Measurements from ENCODE around the gene RAD51C.
"Not testable (repeated sequence)": the region's sequence is repeated elsewhere in the genome, so short reads cannot be mapped to it uniquely, and the experiment has no call there.

The RAD51C gene

DNA sequence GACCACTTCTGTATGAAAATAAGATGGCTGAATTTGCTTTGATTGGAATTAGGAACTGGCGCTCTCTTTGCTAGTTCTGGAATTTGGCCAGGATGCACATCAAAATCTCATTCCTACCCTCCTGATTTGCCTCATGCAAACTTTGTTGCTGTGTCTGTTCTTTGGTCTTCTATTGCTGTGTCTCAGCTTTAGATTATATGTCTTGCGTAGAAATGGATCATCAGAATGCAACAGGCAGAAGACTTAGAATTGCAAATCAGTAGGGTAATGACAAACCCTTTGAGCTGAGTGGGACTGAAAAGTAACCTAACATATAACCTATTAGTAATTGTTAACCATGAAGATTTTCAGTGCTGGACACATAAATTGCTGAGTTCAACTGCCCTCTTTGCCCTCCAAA, 30.3 kb downstream of the RAD51C start:
- no peak overlapping the region for H3K27ac ChIP-seq
- DNase-seq (ENCODE audit: low read depth, low spot score) = no peak

DNA sequence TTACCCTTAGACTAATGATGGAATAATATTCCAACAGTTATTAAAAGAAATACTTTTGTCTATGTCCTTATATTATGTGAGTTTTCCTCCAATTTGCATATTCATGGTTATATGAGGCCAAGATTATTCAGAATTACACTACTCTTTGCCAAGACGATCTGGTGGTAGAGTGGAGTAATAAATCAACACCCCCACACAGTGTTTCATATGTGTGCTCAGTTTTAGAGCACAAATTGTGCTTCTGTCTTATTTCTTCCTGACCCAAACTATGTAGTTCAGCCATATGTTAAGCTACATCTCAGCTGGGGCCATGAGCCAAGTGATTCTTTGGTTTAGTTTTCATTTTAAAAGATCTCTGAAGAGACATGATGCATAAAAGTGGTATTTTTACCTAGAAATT, 36.4 kb downstream of the RAD51C start:
- DNase-seq (ENCODE audit: low read depth, low spot score) = no peak
- H3K27ac ChIP-seq = no peak overlapping the region

DNA sequence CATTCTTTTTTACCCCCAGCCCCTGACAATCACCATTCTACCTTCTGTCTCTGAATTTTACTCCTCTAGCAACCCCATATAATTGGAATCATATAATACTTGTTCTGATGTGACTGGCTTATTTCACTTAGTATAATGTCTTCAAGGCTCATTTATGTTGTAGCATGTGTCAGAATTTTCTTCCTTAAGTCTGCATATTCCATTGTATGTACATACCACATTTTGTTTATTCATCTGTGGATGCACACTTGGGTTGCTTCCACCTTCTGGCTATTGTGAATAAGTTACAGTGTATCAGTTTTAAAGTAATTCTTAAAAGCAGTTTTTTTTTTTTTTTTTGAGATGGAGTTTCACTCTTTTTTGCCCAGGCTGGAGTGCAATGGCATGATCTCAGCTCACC, 38.5 kb downstream of the RAD51C start:
- DNase-seq (ENCODE audit: low read depth, low spot score) = no peak
- H3K27ac ChIP-seq = no peak overlapping the region

DNA sequence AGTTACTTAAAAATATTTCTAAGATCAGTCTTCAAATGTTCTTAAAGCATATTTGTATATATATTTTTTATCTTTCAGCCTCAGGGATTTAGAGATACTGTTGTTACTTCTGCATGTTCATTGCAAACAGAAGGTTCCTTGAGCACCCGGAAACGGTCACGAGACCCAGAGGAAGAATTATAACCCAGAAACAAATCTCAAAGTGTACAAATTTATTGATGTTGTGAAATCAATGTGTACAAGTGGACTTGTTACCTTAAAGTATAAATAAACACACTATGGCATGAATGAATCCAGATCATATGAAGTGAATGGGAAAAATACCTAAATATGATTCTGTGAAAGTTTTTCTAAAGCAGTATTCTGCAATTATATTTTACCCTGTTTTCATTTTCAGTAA, 41.6 kb downstream of the RAD51C start:
- no peak for DNase-seq (ENCODE audit: low read depth, low spot score)

DNA sequence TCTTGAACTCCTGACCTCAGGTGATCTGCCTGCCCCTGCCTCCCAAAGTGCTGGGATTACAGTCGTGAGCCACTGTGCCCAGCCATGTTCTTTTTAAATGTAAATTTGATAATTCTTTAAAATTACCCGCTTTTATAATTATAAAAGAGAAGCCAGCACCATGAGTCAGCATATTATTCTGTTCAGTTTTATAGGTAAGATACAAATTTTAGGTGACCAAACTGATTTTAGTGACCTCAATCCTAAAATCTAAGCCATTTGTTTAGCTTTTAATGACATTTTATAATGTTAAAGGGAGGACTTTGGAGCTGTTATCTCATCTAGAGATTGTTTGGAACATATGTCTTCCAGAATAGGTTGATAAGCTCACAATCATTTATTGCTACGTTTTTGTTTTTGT, 42.4 kb downstream of the RAD51C start:
- DNase-seq (ENCODE audit: low read depth, low spot score) = no peak
- H3K27ac ChIP-seq = no peak overlapping the region

More for the DNA sequence above, 41.6 kb downstream of the RAD51C start:
- no peak overlapping the region for H3K27ac ChIP-seq

DNA sequence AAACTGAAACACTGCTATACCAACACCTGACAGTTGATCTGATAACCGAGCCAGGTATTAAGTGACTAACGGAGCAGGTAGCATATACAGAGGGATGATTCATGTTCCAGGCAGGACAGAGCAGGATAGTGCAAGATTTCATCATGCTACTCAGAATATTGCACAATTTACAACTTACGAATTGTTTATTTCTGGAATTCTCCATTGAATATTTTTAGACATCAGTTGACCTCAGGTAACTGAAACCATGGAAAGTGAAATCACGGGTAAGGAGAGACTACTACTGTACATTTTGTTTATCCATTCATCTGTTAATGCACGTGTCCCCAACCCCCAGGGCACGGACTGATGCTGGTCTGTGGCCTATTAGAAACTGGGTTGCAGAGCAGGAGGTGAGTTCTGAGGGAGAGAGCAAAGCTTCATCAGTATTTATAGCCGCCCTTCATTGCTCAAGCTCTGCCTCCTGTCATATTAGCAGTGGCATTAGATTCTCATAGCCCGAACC, 48.8 kb downstream of the RAD51C start:
- peak overlapping the region; percentile 58 for H3K27ac ChIP-seq

DNA sequence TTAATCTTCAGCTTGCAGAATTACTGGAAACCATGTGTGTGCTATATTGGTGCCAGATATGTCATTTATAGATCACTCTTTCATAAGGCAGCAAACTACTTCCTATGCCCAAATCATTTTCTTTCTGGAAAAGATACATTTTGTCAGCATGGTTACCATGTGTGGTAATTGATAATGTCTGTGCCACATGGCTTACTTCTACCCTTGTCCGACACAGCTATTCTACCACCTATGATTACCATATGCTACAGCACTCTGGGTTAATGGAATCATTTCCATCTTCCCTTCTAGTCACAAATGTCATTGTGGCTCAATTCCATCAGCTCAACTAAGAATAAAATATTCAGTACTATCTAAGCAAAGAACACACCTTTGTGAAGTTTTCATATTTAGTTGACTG, 55.3 kb downstream of the RAD51C start:
- no peak for DNase-seq (ENCODE audit: low read depth, low spot score)
- no peak overlapping the region for H3K27ac ChIP-seq

More for the DNA sequence above, 48.8 kb downstream of the RAD51C start:
- peak; percentile 88 for DNase-seq (ENCODE audit: low read depth, low spot score)

DNA sequence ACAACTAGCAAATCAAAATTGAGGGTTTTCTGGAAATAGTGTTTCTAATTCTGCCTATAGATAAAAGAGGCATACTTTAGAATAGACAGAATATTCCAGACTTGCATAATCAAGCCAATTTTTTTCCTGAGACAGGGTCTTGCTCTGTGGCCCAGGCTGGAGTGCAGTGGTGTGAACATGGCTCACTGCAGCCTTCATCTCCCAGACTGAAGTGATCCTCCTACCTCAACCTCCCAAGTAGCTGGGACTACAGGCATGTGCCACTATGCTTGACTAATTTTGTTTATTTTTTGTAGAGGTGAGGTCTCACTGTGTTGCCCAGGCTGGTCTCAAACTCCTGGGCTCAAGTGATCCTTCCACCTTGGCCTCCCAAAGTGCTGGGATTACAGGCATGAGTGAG, 57.2 kb downstream of the RAD51C start:
- not testable (repeated sequence) for DNase-seq (ENCODE audit: low read depth, low spot score); H3K27ac ChIP-seq

DNA sequence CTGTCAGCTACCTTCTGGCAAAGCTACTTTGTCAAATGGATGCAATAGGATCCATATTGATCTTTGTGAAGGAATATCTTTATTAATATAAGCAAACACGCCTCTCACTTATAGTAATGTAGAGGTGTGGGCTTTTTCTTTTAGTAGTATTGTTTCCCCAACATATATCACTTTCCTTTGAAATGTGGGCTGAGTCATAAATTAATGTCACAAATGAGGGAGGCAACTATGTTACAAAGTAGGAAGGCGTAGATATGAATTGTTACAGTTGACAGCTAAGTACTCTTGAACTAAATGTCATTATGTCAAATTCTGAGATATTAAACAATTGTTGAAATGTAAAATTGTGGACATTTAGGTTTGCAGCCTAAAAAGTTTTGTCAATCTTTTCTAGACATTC, 60.6 kb downstream of the RAD51C start:
- no peak for DNase-seq (ENCODE audit: low read depth, low spot score)
- H3K27ac ChIP-seq = no peak overlapping the region

DNA sequence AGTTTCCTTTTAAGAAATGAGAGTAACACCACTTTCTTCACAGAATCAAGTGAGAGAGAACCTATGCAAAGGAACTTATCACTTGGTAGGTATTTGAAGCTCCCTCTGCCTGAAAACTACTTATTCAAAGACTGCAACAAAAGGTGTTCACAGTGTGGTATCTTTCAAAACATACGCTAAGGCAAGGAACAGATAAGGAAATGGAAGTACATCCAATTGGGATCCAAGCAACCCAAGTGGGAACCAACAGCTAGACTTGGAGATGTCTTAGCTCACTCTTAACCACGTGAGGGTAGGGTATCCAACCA, 62.8 kb downstream of the RAD51C start:
- DNase-seq (ENCODE audit: low read depth, low spot score) = no peak
- no peak overlapping the region for H3K27ac ChIP-seq

DNA sequence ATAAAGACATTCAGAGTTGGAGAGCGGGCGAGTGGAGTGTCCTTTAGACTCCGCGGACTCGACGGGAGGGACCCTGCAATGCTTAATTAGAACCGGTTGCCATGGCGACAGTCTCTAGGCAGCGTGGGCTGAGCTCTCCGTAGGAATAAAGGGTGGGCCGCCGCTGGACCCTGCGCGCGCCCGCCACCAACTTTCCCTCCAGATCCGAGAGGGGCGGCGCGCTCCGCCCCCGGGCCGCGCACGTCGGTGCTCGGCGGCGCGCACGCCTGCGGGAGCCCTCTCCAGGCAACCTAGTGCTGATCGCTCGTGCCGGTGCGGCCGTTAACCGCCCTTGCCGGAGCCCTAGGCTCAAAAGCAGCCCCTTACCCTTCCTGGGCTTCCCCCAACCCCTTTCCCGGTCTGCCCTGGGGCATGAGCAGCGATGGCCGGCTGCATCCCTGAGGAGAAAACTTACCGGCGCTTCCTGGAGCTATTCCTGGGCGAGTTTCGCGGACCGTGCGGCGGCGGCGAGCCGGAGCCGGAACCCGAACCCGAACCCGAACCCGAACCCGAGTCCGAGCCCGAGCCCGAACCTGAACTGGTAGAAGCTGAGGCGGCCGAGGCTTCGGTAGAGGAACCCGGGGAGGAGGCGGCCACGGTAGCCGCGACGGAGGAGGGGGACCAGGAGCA, 63.3 kb downstream of the RAD51C start, which contains the start of gene PPM1E:
Gene PPM1E (plus strand): TSS at position 278 of the 669 bp plus-strand sequence.
- H3K27ac ChIP-seq = no peak within 1 kb of the TSS
- DNase-seq (ENCODE audit: low read depth, low spot score) = no peak

DNA sequence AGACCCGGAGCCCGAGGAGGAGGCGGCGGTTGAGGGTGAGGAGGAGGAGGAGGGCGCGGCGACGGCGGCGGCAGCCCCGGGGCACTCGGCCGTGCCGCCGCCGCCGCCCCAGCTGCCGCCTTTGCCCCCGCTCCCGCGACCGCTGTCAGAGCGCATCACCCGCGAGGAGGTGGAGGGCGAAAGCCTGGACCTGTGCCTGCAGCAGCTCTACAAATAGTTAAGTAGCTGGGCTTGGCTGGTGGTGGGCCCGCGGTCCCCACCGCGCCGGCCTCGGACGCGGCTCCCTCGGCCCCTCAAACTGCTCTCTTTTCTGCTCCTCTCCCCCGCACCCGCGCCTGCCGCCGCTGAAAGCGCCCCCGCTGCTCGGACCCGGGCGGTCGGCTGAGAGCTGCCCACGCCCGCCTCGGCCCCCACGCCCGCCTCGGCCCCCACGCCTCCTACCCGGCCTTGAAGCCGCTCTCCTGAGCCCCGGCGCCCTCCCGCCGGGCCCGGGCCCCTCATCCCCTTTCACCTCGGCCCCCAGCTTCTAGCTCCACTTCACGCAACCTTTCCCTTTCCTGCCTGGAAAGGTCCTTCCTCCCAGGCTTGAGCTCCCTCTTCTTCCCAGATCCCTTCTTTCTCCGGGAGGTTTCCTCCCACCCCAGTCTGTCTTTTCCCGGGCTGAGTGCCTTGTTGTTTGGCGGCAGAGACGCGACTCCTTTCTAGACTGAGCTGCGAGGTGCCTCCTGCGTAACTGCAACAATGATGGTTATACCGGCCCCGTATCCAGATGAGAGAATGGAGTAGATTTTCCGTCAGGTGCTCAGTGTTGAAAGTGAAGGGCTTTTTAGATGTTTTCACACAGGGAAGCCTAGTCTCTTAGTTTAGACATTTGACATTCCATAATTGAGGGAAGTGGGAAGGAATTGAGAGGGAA, 64.1 kb downstream of the RAD51C start:
- H3K27ac ChIP-seq = no peak overlapping the region
- no peak for DNase-seq (ENCODE audit: low read depth, low spot score)

DNA sequence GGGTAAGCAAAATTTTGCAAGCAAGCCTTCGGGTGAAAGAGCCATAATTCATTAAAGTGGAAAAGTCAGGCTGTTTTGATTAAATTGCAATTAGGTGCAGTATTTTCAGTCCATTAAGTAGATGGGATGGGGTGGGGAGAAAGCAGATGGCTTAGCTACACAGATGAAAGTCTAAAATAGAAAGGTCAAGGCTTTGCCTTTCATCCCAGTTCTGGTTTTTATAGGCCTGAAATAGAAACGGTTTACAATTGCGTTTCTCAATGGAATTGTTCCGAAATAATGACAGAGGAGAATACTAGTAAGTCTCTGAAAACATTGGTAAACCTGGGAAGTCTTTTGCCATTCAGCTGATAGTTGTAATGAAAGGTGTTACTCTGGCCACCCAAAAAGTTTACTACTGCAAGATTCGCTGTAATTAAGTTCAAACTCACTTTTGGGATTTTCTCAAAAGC, 64.8 kb downstream of the RAD51C start:
- H3K27ac ChIP-seq = no peak overlapping the region
- no peak for DNase-seq (ENCODE audit: low read depth, low spot score)

DNA sequence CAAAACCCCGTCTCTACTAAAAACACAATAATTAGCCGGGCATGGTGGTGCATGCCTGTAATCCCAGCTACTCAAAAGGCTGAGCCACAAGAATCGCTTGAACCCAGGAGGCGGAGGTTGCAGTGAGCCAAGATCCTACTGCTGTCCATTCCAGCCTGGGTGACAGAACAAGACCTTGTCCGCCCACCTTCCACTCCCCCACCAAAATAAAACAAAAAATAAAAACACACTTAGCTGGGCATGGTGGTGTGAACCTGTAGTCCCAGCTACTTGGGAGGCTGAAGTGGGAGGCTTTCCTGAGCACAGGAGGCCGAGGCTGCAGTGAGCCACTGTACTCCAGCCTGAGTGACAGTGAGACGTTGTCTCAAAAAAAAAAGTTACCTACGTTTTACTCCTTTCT, 66.5 kb downstream of the RAD51C start:
- no peak for DNase-seq (ENCODE audit: low read depth, low spot score)

DNA sequence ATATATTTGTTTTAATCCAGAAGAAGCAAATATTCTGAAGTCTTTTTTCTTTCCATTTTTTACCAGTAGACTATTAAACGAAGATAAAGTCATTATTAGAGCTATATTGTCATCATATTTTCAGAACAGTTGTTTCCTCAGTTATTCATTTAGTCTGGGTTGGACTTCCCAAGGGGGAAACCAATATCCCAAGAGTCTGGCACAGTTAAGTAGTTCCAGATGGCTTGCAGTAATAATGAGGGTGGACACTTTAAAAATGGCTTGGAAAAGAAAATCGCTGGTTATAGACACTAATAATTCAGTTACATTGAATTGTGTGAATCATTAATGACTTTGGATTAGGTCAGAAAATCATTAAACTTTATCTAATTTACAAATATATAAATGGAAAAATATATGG, 67.1 kb downstream of the RAD51C start:
- no peak overlapping the region for H3K27ac ChIP-seq
- no peak for DNase-seq (ENCODE audit: low read depth, low spot score)

More for the DNA sequence above, 66.5 kb downstream of the RAD51C start:
- H3K27ac ChIP-seq = no peak overlapping the region

DNA sequence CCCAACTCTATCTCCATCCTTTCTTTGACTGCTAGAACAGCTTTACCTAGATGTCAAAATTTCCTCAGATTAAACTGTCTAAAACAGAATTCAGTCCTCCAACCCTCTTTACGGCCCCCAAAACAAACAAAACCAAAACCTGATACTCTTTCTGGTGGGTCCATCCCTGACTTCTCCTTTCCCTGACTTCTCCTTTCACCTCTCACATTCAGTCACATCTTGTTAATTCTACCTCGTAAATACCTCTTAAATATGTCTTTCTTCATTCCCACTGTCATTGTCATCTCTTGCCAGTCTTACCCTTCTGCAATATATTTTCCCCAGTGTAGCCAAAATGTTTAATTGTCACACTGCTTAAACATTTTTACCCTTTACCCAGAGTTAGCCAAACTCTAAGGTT, 67.8 kb downstream of the RAD51C start:
- H3K27ac ChIP-seq = no peak overlapping the region
- DNase-seq (ENCODE audit: low read depth, low spot score) = no peak

DNA sequence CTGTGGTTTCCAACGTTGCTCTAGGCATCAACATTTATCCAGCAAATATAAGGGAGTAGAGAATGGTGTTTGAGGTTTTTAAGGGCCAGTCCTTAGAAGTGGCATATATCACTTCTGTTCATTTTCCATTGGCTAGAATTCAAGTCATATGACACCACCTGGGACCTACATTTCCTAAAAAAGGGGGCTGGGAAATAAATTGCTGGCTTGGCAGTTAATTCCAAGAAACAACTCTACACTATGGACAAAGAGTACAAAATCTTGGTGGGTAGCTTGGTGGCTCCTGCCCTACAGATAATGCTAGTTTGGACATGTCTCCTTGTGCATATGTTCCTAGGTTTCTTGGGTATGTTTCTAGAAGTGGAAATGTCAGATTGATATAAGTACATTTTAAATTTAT, 70.9 kb downstream of the RAD51C start:
- no peak overlapping the region for H3K27ac ChIP-seq
- DNase-seq (ENCODE audit: low read depth, low spot score) = no peak

DNA sequence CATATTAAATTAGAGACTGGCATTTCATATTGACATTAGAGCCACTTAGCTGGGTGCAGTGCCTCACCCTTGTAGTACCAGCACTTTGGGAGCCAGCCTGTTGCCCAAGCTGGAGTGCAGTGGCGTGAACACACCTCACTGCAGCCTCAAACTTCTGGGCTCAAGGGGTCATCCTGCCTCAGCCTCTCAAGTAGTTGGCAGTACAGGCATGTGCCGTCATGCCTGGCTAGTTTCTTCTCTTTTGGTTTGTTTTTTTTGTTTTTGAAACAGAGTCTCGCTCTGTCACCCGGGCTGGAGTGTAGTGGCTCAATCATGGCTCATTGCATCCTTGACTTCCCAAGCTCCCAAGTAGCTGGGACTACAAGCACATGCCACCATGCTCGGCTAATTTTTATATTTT, 72.0 kb downstream of the RAD51C start:
- no peak for DNase-seq (ENCODE audit: low read depth, low spot score)

DNA sequence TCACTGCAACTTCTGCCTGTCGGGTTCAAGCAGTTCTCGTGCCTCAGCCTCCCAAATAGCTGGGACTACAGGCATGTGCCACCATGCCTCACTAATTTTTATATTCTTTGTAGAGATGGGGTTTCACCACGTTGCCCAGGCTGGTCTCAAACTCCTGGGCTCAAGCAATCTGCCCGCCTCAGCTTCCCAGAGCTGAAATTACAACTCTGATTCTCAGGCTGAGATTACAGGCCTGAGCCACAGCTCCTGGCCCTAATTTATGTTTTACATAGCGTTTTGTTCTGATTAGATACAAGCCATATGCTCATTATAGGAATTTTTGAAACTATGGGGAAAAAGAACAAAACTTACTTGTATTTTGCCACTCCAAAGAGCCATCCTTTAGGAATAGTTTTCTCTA, 86.1 kb downstream of the RAD51C start:
- not testable (repeated sequence) for DNase-seq (ENCODE audit: low read depth, low spot score); H3K27ac ChIP-seq

More for the DNA sequence above, 72.0 kb downstream of the RAD51C start:
- H3K27ac ChIP-seq = no peak overlapping the region

DNA sequence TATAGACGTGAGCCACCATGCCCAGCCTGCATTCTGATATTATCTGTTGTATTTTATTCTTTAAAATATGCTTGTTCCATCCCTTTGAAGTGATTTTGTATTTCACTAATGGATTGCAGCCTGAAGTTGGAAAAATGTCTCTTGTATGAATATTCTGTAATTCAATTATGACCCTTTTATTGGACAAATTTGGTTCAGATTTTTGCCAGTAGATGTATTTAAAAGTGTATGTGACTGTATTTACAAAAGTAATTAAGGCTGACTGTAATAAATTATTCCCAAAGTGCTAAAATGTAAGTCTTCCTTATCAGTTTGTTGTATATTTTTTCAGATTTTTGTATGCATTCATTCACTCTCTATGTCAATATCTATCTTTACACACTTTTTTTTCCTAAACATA, 87.0 kb downstream of the RAD51C start:
- DNase-seq (ENCODE audit: low read depth, low spot score) = no peak

DNA sequence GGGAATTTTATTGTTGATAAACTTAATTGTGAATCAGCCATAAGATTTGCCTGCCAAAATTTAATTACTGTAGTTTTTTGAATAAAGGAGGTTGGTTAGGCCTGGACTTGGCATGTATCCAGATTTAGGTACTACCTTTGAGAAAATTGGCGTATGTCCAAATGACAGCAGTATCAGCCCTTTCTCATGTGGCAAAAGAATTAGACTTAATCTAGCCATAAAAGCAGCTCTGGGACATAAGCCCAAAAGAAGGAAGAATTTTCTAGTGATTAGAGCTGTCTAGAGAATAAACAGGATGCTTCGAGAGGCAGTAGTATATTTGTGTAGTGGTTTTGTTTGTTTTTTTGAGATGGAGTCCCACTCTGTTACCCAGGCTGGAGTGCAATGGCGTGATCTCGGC, 91.0 kb downstream of the RAD51C start:
- no peak for DNase-seq (ENCODE audit: low read depth, low spot score)
- no peak overlapping the region for H3K27ac ChIP-seq

More for the DNA sequence above, 87.0 kb downstream of the RAD51C start:
- H3K27ac ChIP-seq = no peak overlapping the region

Measured in epithelial cell of prostate (primary cell).